Tibial artery (tissue), 4 donors: ENCODE data around the gene MCC.

Experiments used
- DNase-seq, 2 donors: peaks; one replicate each; pipeline ENCODE4 v3.0.0-alpha.2; 2019
- H3K27ac ChIP-seq, 2 donors: fragments of 200-600 bp; sonication (generic) in 1 of 2; 1 replicate in 1 of 2; 2 replicates in 1 of 2; pipeline ENCODE4 v1.5.1; 2018 to 2019; ENCODE audit warnings: mild to moderate bottlenecking in 1 of 2
- H3K27me3 ChIP-seq, 2 donors: fragments of 200-600 bp; sonication (generic) in 1 of 2; one replicate each; pipeline versions ENCODE4 v1.5.1 to v1.6.0; 2016 to 2019
- H3K36me3 ChIP-seq, 3 donors: fragments of 200-600 bp; sonication (generic) in 2 of 3; one replicate each; pipeline ENCODE4 v1.5.1; 2016 to 2019; ENCODE audit warnings: mild to moderate bottlenecking in 2 of 3
- H3K4me1 ChIP-seq, 4 donors: fragments of 200-600 bp; sonication (generic) in 2 of 4; 1 replicate in 3 of 4; 2 replicates in 1 of 4; pipeline ENCODE4 v1.5.1; 2016 to 2019
- H3K4me3 ChIP-seq, 2 donors: fragments of 200-600 bp; sonication (generic) in 1 of 2; 1 replicate in 1 of 2; 2 replicates in 1 of 2; pipeline ENCODE4 v1.5.1; 2018 to 2019; ENCODE audit warnings: mild to moderate bottlenecking in 2 of 2
- H3K9me3 ChIP-seq, 3 donors: fragments of 200-600 bp; sonication (generic) in 1 of 3; one replicate each; pipeline ENCODE4 v1.5.1; 2016 to 2019
- intact Hi-C: fragments of 100-400 bp; cut with DNase I; formaldehyde crosslinking; loops from one replicate; pipeline ENCODE4 v1.15.0; 2023; ENCODE audit warnings: low total_unique reads
- TF ChIP-seq, protein P1 (sequence below), 2 experiments: fragments of 200-600 bp in 1 of 2; fragments of 450-650 bp in 1 of 2; IDR thresholded peaks; one replicate each; pipeline ENCODE4 v1.5.1; 2017 to 2019; ENCODE audit warnings: antibody characterized with exemption in 2 of 2, mild to moderate bottlenecking in 1 of 2, moderate library complexity in 1 of 2

MCC gene

GRCh38 chr5:113003763-113004162 lies 484.5 kb downstream of the MCC start:
- no peaks in the 10 kb centered on the region for H3K4me1 ChIP-seq
- intact Hi-C loops = no loop called here
- H3K4me3 ChIP-seq = no peak overlapping the region
- H3K27ac ChIP-seq = no peak overlapping the region
- DNase-seq = no peak
- TF ChIP-seq, protein P1, sequence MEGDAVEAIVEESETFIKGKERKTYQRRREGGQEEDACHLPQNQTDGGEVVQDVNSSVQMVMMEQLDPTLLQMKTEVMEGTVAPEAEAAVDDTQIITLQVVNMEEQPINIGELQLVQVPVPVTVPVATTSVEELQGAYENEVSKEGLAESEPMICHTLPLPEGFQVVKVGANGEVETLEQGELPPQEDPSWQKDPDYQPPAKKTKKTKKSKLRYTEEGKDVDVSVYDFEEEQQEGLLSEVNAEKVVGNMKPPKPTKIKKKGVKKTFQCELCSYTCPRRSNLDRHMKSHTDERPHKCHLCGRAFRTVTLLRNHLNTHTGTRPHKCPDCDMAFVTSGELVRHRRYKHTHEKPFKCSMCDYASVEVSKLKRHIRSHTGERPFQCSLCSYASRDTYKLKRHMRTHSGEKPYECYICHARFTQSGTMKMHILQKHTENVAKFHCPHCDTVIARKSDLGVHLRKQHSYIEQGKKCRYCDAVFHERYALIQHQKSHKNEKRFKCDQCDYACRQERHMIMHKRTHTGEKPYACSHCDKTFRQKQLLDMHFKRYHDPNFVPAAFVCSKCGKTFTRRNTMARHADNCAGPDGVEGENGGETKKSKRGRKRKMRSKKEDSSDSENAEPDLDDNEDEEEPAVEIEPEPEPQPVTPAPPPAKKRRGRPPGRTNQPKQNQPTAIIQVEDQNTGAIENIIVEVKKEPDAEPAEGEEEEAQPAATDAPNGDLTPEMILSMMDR (IDR thresholded peaks at IDR 0.05) = no peak
- H3K36me3 ChIP-seq = peaks cover 40 to 52% (median 46%) of the 10 kb centered on the region in 3 donors
- H3K9me3 ChIP-seq = no peaks in the 10 kb centered on the region
- H3K27me3 ChIP-seq = no peaks in the 10 kb centered on the region

- Histone ChIP-seq H3K9me3 (no peaks in the 10 kb centered on the region), H3K36me3 (peaks cover 40 to 48% (median 44%) of the 10 kb centered on the region in 3 donors), H3K4me1 (no peaks in the 10 kb centered on the region), H3K27ac (no peak overlapping the region), H3K4me3 (no peak overlapping the region), H3K27me3 (no peaks in the 10 kb centered on the region)
- DNase-seq = no peak
- intact Hi-C loops = no loop called here
- TF ChIP-seq, protein P1 (IDR thresholded peaks at IDR 0.05) = no peak
Observed at GRCh38 chr5:113002423-113002822, 485.8 kb downstream of the MCC start.

DNA sequence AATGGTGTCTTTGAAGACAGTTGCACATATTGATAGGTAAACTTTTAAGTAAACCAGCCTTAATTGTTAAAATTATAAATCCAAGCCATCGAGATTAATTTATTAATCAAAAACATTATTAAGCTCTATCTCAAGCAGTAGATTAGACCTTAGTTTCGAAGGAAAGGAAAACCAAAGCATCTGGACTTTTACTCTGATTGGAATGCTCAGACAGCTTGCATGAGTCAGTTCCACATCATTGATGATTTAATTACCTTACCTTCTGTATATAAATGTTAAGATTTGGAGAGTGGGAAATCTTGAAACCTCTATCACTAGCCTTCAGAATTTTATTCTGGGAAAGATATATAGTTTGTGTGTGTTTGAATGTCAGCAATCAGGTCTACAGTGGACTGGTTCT lies 487.8 kb downstream of the MCC start:
- peaks cover 0 to 6% (median 1%) of the 10 kb centered on the region in 4 donors for H3K4me1 ChIP-seq
- no peaks in the 10 kb centered on the region for H3K27me3 ChIP-seq
- H3K36me3 ChIP-seq = peaks cover 37 to 45% (median 39%) of the 10 kb centered on the region in 3 donors
- H3K4me3 ChIP-seq = no peak overlapping the region
- H3K27ac ChIP-seq = no peak overlapping the region
- no peaks in the 10 kb centered on the region for H3K9me3 ChIP-seq
- intact Hi-C loops = no loop called here
- DNase-seq = no peak
- TF ChIP-seq, protein P1 (IDR thresholded peaks at IDR 0.05) = no peak

GRCh38 chr5:112998296-112998695 lies 490.0 kb downstream of the MCC start:
- Histone ChIP-seq H3K4me1 (peaks cover 0 to 6% (median 1%) of the 10 kb centered on the region in 4 donors), H3K27ac (no peak overlapping the region), H3K27me3 (no peaks in the 10 kb centered on the region), H3K36me3 (peaks cover 23 to 47% (median 28%) of the 10 kb centered on the region in 3 donors), H3K9me3 (no peaks in the 10 kb centered on the region), H3K4me3 (no peak overlapping the region)
- intact Hi-C loops = no loop called here
- no peak for DNase-seq
- TF ChIP-seq, protein P1 (IDR thresholded peaks at IDR 0.05) = no peak

- Histone ChIP-seq H3K9me3 (no peaks in the 10 kb centered on the region), H3K36me3 (peaks cover 9 to 45% (median 15%) of the 10 kb centered on the region in 3 donors), H3K4me1 (peaks cover 0 to 6% (median 1%) of the 10 kb centered on the region in 4 donors), H3K27ac (no peak overlapping the region), H3K27me3 (no peaks in the 10 kb centered on the region), H3K4me3 (no peak overlapping the region)
- DNase-seq = no peak
- intact Hi-C loops = no loop called here
- TF ChIP-seq, protein P1 (IDR thresholded peaks at IDR 0.05) = no peak
Observed at GRCh38 chr5:112996830-112997374, 491.4 kb downstream of the MCC start.
